Medulla oblongata (tissue), 1 donor: Measurements from ENCODE around the gene ANO8.

Experiments
- DNase-seq: peaks from one replicate; pipeline ENCODE4 v3.0.0-alpha.2; 2015; ENCODE audit errors: extremely low spot score

ANO8 gene

GRCh38 chr19:17346109-17346671 lies 11.5 kb upstream of the ANO8 start:
- DNase-seq: peak; percentile 63

DNA sequence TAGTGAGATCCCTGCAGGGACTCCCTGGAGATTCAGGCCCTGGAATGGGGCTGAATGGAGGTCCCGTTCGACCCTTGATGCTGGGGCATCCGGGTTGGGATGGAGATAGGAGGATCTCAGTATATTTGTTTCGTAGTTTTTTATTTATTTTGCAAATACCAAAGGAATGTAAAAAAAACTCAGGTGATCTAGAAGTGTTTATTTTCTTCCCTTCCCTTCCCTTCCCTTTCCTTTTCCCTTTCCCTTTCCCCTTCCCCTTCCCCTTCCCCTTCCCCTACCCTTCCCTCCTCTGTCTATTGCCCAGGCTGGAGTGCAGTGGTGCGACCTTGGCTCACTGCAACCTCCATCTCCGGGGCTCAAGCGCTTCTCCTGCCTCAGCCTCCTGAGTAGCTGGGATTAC lies 7.2 kb upstream of the ANO8 start:
- DNase-seq: no peak

DNA sequence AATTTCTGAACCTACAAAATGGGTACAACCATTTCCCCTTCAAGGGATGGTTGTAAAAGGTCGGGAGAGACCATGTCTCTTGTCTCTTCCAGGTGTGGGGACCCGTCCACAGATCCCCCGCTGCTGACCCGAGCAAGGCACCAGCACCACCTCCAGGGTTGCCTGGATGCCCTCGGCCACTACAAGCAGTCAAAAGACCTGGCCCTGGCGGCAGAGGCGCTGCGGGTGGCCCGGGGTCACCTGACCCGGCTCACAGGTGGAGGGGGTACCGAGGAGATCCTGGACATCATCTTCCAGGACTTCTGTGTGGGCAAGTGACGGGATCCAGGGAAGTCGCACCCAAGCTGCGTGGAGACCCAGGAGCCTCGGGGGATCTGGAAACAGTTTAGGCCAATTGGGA lies 6.7 kb upstream of the ANO8 start:
- DNase-seq: no peak

- no peak for DNase-seq
Measured at GRCh38 chr19:17340871-17341357, 6.3 kb upstream of the ANO8 start.

DNA sequence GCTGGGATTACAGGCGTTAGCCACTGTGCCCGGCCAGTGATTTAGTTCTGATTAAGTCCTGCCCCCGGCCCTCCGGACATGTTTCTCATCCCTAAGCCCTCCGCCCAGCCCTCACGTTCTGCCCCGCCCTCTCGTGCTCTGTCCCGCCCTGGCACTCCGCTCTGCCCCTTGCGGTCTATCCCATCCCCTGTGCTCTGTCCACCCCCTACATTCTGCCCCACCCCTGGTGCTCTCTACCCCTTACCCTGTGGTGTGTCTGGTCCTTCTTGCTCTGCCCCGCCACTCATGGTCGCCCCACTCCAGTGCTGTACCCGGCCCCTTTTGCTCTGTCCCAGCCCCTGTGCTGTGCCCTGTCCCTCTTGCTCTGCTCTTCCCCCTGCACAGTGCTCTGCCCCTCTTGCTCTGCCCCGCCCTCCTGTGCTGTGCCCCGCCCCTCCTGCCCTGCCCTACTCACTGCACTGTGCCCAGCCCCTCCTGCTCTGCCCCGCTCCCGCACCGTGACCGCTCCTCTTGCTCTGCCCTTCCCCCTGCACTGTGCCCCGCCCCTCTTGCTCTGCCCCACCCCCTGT lies 5.7 kb upstream of the ANO8 start:
- no peak for DNase-seq

DNA sequence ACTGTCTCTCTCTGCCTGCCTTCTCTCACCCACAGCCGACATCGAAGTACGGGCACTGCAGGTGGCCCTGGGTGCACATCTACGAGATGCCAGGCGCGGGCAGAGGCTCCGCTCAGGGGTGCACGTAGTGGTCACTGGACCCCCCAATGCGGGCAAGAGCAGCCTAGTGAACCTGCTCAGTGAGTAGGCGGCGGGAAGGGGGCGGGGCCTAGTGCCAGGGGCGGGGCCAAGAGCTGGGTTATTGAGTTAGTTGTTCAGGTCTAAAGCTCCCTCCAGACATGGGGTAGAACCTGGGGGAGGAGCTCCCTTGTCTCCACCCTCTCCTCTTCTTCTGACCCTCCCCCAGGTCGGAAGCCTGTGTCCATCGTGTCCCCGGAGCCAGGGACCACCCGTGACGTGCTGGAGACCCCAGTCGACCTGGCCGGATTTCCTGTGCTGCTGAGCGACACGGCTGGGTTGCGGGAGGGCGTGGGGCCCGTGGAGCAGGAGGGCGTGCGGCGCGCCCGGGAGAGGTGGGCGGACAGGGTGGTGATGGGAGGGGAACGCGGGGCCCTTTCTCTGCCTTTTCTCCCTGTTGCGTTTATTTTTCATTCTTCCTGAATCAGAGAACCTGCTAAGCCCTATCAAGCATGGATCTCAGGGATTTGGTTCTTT lies 4.6 kb upstream of the ANO8 start:
- no peak for DNase-seq

GRCh38 chr19:17338433-17339078 lies 3.9 kb upstream of the ANO8 start:
- DNase-seq: no peak

DNA sequence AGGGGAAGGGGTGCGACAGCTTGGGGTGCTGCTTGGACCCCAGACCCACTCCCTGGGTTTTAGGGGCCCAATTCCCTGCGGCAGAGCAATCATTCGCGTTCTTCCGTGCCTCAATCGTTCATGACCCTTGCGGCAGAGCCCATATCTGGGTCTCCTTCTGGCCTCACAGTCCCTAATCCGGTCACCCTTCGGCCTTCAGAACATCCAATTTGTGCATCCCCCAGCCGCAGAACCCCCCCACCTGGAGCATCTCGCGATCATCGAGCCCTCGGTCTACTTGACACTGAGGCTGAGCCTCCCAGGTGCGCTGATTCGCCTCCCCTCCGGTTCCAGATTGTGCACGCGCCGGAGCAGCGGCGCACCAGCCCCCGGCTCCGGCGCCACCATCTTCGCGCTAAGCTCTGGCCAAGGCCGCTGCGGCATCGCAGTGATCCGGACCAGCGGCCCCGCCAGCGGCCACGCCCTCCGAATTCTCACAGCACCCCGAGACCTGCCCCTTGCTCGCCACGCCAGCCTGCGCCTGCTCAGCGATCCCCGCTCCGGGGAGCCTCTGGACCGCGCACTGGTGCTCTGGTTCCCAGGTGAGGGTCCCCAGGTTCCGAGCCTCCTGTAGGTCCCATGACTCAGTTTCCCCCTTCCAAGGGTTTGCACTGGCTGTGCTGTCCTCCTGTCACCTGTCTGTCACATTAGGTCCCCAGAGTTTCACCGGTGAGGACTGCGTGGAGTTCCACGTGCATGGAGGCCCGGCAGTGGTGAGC lies 3.2 kb upstream of the ANO8 start:
- DNase-seq: no peak

- DNase-seq: peak; percentile 99
Measured at GRCh38 chr19:17336872-17337674, 2.4 kb upstream of the ANO8 start, which contains the start of gene GTPBP3. TSS of gene GTPBP3 (plus strand) at chr19:17337553. CDS start at chr19:17337612, 59 bp downstream.

- no peak for DNase-seq
Measured at GRCh38 chr19:17335575-17335974, 920 bp upstream of the ANO8 start.

DNA sequence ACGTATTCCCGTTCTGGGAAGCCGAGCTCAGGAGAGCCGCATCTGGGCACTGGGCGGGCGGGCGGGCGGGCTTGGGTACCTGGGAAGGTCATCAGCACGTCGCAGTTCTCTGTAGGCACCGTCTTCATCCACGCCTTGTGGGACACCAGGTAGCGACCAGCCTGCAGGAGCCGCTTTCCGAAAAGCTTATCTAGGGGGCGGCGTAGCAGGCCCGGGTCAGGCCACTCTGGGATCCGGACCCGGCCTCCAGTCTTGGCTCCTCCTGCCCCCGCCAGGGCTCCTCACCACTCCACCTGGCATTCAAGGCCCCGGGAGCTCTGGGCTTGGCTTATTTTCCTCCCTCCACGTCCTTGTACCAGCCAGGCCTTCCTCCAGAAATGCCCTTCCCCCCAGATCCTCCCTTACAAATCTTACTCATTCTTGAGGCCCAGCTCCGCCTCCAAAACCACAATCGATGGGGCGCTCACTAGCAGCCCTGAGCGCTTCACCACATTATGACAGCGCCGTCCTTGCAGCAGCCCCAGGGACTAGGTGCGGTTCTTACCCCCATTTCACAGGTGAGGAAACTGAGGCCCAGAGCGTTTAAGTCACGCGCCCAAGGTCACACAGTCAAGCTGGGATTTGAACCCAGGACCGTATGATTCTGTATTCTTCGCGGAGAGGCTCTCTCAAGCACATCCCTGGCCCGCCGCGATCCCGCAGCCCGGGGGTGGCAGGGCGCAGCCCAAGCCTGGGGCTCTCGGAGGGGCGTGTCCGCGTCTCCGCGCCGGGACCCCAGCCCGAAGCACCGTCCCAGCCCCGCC lies 843 bp downstream of the ANO8 start:
- DNase-seq: no peak

DNA sequence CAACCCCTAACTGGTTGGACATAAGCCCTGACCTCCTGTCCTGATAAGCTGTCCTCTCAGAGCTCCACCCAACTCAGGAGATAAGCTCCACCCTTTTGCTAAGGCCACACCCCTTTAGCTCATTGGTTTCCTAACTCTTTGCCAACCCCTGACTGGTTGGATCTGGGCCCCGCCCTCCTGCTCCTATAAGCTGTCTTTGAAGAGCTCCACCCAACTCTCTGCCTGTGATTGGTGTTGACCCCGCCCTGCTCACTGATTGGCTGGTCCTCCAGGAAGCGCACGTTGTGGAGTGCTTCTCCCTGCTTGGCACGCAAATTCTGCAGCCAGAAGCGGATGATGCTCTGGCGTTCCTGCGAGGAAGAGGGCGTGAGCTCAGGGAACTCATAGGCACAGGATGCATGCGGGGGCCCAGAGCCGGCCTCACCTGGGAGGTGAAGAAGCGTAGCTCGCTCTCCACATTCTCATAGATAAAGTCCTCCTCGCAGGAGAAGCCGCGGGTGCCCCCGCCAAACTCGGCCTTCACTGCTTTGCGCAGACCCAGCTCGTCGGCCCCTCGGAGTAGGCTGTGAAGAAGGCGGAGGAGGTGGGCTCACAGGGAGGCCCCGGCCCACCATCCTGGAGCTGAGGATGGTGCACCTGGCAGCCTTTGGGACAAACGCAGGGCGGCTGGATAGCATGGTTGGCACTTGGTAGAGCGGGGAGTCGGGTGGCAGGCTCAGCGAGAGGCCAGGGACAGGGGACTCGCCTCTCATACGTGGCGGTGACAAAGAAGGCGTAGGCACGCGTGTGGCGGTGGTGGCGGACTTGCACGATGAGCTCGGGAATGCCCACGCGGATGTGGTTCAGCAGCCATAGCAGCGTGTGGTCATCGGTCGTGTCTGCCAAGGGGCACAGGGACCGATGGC lies 1.7 kb downstream of the ANO8 start:
- DNase-seq: no peak

DNA sequence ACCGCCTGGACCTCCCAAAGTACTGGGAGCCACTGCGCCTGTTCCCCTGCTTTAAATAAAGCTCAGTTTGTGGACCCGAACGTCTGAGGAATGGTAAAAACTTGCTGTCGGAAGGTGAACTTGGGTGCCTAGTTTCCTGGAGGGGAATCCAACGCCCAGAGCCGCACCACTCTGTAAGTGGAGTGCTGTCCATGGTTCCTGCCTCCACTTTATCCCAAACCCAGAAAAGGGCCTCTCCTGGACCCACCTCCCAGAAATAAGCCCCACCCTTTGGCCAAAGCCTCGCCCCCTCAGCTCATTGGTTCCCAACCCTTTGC lies 2.3 kb downstream of the ANO8 start:
- DNase-seq: no peak

- no peak for DNase-seq
Measured at GRCh38 chr19:17331045-17331558, 3.6 kb downstream of the ANO8 start.

DNA sequence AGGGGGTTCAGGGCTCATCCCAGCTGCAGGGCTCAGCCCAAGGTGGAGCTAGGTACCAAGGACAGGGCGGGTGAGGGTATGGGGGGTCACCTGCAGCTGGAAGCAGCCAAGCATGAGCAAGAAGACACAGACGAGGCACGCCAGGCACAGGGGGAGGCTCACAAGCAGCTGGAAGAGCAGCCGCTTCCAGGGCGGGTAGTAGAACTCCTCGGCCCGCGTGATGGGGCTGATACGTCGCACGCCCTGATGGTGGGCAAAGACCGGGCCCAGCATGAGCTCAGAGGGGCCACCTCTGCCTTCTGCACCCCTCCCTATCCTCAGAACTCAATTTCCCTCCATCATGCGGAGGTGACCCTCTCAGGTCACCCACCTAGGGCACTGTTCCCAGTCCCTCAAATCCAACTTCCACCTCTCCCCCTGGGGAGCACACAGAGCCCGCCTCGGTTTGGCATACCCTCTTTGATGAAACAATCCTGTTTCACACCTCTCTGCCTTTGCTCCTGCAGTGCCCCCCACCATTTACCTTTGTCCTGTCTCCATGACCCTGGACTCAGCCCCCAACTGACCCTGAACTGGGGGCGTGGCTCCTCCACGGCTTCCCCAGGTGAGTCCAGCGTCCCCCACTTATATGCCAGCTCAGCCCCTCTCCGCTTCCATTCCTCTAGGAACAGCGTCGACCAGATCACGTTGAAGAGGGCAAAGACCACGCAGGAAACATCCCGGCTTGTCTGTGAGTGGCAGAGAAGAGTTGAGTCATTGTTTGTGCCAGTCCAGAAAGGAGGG lies 4.2 kb downstream of the ANO8 start:
- no peak for DNase-seq

- no peak for DNase-seq
Measured at GRCh38 chr19:17329366-17330261, 5.0 kb downstream of the ANO8 start.
